GM21723 (cell line): ENCODE results near the gene NIPAL1.
"Not testable (repeated sequence)": the region's sequence is repeated elsewhere in the genome, so short reads cannot be mapped to it uniquely, and the experiment has no call there.

Experiments
- ATAC-seq: cut with Tn5 transposase; IDR thresholded peaks from one replicate; pipeline ENCODE4 v1.9.1; 2021; ENCODE audit warnings: mild to moderate bottlenecking, moderate library complexity; ENCODE audit not compliant: unreplicated experiment

NIPAL1 gene

DNA sequence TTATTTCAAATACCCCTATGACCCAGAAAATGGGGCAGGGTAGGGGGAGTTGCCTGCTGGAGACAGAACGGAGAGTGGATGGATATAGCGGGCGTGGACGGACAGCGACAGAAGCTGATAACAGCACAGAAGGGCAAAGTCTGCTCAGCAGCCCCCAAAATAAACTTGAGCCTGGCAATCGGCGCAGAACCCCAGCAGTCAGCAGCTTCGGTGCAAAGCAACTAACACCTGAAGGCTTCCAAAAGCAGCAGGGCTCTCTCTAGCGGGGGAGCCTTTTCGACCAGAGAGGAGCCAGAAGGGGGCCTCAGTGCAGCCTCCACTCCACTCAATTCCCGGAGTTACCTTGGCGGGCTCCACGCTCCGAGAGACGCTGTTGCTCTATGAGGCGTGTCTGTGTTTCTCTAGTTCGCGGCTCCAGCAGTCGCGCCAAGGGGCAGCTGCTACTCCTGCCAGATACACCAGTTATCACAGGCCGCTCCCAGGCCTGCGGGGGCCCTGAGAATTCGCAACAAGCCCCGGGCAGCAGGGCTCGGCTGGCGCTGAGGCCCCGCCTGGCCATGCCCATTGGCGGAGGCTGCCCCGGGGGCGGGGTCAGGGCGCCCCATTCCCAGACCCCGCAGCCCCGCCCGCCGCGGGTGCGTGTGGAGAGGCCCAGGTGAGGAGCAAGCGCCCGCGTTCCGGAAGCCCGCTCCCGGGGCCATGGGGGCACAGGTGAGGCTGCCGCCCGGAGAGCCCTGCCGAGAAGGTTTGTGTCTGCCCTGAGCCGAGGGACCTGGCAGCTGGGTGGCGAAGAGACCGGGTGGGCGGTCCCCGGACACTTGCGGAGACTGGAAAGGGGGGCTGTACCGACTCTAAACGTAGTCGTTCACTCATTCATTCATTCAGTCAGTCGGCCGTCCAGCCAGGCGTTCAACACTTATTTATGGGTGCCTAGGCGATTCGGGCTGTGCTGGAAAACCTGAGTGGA is at the start of gene NIPAL1, which contains the start of gene CNGA1:
Gene NIPAL1 (plus strand): TSS at position 632 of the 967 bp plus-strand sequence. CDS start 68 bp downstream, at position 700.
Gene CNGA1 (minus strand): TSS at position 541 of the 967 bp plus-strand sequence. CDS start 63,992 bp downstream, outside the sequence.
- ATAC-seq = peak; percentile 95

DNA sequence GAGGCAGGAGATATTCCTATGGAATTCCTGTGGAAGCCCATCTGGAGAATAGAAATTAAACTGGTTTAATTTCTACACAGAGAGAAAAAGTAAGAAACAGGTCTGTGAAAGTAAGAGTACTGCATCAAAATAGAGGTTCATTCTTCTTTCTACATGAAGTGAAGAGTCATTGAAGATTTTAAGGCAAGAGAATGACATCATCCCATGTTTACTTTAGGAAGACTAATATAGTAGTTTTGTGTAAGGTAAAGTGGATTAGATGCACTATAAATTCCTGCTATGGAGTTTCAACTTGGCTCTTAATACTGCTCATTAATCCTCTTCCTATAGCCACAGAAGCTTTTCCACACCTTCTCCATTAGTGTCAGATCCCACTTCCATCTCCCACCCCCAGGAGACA is 47.7 kb upstream of the NIPAL1 start:
- ATAC-seq = no peak

DNA sequence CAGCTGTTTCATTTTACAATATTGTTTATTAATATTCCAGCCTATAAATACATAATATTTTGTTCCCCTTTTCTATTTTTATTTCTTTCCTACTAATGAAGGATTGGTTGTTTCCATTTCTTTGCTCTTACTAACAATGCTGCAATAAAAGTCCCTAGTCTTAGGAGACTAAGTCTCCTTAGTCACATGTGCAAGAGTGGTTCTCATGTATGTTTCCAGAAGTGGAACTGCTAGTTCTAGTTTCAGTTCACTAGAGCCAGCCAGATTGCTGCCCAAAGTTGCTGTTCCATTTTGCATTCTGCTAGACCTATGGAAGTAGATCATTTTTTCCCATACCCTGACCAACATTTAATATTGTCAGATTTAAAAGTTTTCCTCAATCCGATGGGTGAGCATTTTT is 44.4 kb upstream of the NIPAL1 start:
- peak; percentile 95 for ATAC-seq

DNA sequence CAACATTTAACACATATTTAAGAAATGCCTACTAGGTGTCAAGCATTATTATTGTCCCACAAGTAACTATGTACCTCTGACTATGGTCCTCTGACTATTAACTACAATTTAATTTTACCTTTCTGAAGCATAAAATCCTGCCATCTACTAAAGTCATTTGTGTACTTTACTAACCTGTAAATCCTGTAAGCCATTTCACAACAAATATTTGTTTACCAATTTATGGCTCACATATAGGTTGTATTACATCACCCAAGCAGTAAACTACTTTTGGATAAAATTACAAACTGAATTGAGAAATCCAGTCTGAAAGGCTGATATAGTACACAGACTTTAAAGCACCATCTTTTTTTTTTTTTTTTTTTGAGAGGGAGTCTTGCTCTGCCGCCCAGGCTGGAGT is 43.9 kb upstream of the NIPAL1 start:
- no peak for ATAC-seq

DNA sequence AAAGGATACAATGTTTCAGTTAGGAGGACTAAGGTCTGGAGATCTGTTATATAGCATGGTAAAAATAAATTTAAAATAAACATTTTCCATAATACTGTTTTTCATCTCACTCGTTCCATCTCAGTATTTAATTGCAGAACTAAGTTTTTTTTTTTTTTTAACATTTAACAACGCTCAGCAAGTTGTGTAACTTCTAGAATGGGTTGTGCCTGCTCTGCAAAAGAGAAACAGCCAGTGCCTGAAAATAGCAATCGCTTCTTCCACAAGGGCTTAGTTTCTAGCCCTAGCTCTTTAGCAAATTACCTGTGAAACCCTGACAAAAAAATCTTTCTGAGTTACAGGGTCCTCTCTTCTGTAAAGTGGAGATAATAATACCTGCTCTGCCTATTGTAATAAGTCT is 42.0 kb upstream of the NIPAL1 start:
- ATAC-seq = no peak

DNA sequence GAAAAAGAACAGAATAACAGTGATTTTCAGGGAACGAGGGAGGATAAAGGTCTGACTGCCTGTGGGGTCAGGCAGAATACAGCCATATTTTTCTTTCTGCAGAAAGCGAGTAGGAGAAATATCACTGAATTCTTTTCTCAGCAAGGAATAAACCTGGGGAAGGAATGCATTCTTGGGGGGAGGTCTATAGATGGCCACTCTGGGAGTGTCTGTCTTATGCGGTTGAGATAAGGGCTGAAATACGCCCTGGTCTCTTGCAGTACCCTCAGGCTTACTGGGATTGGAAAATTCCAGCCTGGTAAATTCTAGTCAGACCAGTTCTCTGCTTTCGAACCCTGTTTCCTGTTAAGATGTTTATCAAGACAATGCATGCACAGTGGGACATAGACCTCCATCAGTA is 26.4 kb upstream of the NIPAL1 start:
- no peak for ATAC-seq

DNA sequence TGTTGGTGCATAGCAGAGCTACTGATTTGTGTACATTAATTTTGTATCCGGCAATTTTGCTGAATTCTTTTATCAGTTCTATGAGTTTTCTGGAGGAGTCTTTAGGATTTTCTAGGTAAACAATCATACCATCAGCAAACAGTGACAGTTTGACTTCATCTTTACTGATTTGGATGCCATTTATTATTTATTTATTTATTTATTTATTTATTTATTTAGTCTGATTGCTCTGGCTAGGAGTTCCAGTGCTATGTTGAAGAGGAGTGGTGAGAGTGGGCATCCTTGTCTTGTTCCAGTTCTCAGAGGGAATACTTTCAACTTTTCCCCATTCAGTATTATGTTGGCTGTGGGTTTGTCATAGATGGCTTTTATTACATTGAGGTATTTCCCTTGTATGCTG is 24.1 kb upstream of the NIPAL1 start:
- ATAC-seq = not testable (repeated sequence)

DNA sequence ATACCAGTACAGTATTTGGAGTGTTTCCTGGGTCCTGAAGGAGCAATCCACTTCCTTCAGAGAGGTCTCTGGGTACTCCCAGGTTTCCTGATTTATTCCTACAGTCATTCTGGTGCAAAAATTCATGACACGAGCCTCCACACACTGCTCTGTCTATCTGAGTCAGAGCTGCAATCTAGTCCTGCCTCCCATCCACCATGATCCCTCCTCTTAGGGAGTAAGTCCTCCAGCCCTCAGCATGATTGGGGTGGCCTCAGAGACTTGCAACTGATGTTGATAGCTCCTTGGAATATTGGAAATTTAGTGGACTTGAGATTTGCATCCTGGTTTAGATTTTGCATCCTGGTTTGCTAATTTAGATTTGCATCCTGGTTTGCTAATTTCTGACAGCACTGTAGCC is 20.6 kb upstream of the NIPAL1 start:
- no peak for ATAC-seq

DNA sequence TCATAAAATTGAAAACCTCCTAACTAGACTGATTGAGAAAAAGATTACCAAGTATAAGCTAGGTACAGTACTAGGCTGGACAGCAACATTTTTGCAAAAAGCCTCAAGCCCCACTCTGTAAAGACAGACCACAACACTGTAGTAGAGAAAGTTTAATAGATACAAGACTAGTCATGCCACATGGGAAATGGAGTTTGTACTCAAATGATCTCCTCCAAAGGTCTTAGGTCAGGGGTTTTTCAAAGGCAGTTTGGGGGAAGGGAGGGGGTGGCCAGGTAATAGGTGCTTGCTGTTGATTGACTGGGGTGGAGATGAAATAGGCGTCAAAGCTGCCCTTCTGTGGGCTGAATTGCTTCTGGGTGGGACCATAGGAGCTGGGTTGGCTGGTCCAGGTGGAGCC is 14.3 kb upstream of the NIPAL1 start:
- no peak for ATAC-seq

DNA sequence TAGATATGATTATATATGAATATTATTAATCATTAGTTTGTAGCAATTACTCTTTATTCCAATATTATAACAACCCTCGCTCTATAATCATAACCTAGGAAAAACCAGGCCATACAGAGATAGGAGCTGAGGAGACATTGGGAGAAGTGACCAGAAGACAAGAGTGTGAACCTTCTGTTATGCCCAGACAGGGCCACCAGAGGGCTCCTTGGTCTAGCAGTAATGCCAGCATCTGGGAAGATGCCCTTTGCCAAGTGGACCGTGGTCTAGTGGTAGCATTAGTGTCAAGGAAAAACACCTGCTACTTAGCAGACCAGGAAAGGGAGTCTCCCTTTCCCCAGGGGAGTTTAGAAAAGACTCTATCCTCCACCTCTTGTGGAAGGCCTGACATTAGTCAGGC is 13.0 kb upstream of the NIPAL1 start:
- not testable (repeated sequence) for ATAC-seq

DNA sequence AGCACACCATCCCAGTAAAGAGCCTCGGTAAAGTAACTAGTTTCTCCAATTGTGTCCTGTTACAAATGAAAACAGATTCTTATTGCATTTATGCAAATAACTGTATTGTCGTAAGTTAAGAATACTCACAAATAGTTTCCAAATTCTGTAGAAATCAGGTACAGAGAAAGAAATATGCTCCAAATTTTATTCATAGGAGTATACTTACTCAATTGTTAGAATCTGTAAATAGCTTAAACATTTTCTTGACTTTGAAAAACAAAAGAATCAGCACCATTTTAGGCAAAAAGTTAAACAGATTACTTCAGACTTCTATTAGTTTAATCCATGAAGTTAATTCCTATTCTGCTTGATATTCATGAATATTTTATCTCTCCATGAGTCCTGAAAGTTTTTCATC is 10.8 kb upstream of the NIPAL1 start:
- no peak for ATAC-seq

DNA sequence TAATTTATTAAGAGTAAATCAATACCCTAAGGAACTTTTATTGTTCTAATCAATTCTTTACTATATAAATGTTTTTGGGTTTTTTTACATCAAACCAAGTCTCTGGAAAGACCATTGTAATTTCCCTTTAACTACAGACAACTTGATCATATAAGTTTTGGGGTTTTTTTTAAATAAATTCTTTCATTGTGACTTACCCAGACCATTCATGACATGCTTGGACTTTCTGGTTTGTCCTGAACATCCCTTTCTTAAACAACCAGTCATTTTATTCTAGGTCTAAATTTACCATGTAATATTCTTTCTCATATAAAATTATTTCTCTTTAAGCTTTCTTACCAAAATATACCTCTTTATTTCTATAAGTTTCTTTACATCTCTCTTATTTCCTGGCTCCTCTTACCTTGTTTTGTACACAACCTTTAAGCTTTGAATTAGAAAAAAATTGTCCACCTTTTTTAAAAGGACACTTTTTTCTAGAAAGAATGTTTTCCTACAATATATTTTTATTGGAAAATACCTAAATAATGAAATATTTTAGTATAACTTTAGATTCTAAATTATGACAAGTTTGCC is 8.5 kb upstream of the NIPAL1 start:
- ATAC-seq = no peak

DNA sequence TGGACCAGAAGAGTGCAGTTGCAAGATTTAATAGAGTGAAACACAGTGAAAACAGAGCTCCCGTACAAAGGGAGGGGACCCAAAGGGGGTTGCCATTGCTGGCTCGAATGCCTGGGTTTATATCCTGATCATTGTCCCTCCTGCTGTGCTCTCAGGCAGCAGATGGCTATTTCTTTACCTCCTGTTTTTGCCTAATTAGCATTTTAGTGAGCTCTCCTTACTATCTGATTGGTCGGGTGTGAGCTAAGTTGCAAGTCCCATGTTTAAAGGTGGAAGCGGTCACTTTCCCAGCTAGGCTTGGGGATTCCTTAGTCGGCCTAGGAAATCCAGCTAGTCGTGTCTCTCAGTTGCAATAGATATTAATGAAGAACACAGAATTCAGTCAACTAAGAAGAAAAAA is 5.7 kb upstream of the NIPAL1 start:
- not testable (repeated sequence) for ATAC-seq

DNA sequence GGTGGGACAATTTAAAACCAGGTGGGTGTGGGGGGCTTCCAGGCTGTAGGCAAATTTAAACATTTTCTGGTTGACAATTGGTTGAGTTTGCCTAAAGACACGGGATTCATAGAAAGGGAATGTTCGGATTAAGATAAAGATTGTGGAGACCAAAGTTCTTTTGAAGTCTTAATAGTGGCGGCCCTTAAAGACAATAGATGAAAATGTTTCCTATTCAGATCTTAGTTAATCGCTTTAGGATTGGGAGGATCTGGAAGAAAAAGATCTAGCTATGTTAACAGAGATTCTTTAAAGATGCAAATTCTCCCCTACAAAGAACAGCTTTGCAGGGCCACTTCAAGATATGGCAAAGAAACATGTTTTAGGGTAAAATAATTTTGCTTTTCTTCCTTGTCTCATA is 4.8 kb upstream of the NIPAL1 start:
- ATAC-seq = no peak

DNA sequence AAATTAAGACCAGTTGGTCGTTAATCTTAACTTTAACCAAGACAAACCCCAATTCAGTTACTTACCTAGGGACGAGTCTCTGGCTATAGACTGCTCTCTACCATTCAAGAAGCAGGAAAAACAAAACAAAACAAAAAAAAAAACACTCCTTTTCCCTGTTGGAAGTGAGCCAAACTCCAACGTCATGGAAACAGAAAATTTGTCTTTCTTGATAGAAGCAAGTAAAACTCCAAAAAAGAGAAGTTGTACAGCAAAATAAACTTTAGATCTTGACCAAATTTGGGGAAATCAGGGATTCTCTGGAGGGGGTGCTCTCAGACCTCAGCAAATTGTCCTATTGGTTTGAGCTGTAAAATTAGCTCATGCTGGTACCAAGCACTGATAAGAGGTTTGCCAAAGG is 3.7 kb upstream of the NIPAL1 start:
- no peak for ATAC-seq

DNA sequence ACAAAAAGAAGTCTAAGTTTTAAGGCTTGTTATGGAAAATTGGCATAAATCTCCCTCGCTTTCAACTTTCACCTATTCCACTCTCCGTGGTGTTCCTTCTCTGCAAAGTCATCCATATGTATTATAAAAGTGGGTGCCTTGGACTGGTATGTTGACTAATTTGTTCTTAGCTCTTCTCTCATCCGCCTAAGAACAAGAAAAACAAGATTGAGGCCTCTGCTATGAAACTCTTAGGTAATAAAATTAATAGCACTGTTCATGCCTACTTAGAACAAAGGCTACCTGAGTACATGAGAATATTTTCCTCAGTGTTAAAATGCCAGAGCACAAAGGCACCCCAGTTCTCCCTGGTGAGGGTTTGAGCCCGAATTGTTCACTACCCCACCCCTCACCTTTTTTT is 1.4 kb upstream of the NIPAL1 start:
- ATAC-seq = no peak

DNA sequence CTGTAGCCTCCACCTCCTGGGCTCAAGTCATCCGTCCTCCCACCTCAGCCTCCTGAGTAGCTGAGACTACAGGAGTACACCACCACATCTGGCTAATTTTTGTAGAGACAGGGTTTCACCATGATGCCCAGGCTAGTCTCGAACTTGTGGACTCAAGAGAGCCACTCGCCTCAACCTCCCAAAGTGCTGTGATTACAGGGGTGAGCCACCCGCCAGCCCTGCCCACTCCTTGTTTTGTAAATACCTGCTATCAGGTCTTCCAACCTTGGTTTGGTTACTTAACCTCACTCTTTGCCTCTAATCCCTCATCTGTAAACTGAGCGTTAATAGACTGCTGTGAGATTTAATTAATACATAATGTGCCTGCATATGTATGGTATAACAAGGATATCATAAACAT is 894 bp upstream of the NIPAL1 start:
- no peak for ATAC-seq

DNA sequence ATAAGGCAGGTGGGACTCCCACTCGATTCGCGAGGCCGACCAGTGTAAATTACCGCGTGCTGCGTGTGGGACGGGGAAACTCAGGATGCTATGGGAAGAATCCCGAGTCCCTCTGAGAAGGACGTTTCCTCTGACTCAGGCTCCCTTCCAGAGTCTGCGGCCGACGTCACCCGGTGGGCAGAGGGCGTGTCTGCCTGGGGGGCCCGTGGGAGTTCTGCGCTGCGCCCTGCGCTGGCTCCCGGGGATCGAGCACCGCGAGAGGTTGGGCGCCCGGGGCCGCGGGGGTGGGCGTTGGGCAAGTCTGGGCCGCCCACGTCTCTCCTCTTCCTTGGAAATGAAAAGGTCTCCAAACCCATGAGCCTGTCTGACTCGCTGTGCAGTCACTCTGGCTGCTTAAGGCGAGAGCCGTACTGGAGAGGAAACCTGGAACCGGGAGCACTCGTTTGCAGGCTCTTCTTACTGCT is 568 bp downstream of the NIPAL1 start:
- peak; percentile 9 for ATAC-seq

DNA sequence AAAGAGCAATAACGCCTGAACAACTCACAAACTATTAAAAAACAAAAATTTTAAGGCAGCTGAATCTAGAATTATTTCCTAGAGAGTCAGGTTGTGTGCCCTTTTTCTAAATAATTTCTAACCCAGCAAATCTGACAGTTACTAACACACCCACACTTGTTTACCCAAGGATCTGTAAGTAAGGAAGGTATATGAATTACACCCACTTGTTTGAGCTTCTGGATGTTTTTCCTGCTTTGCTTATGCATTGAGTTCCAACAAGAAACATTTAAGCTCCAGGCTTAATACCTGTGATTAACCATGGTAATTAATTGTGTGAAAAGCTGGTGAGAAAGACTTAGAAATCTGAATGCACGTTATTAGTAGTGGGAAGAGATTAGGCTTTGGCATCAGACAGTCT is 1.5 kb downstream of the NIPAL1 start:
- ATAC-seq = no peak

DNA sequence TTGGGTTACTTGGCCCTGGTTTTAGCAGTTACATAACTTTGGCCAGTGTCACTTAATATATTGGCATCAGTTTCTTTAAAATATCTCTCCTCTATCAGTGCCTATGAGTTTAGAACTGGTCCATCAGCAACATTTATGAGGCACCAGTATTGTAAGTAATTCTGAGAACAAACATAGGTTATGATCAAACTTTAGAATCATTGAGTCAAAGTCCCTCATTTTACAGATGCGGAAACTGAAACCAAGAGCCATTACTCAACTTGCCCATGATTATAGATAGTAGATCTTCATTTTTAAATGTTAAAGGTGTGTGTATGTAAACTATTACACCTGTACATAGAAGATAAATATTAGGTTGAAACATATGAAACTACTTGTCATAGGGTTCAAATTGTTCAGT is 4.5 kb downstream of the NIPAL1 start:
- ATAC-seq = no peak

DNA sequence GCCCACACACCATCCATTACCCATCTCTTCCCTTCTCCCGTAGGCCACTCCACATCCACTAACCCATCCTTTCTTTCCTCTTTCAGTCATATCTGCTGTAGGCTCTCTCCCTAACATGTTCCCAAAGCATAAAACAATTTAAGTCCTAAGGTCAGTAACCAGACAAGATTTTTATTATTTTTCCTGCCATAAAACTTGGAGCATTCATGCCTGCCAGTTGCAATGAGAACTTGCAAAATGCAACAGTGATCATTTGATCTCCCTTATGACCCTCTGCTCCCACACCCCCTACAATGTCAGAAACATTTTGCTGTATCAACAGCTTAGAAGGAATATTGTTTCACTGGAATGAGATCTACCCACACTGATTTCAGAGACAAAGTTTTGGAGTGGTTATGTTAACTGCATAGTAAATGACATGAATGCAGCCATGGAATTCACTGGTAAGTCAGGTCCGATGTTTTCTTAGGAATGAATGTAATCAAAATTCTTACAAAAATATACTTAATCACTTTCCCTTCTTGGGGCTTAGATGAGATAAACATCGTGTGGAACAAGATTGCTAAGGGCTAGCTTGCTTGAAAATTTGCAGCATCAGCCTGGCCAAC is 5.7 kb downstream of the NIPAL1 start:
- no peak for ATAC-seq

DNA sequence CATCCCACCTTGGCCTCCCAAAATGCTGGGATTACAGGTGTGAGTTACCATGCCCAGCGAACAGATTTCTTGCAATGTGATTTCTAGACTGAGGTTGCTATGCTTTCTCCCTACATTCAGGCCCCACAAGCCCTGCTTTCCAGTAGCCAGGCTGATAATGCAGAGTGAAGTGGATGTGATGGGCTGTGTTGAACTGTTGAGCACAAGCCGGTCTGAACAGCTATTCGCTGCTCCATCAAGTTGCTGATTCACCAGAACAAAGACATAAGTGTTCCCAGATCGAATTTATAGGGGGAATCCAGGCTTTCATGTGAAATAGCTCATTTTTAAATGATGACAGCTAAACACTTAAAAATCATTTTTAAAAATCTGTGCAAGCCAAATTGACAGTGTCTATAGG is 8.0 kb downstream of the NIPAL1 start:
- no peak for ATAC-seq
